Measurements from ENCODE around the gene RASA3. TPM values are rescaled to one million over a fixed set of nuclear protein-coding genes. Genes with fewer than 3 reads are reported as not detected.

Gene RASA3
- total RNA-seq, 5 donors from 2014 or later (not counting 1 experiment from before 2014, with no cell fraction given): 223 to 267 (median 238) TPM

DNA sequence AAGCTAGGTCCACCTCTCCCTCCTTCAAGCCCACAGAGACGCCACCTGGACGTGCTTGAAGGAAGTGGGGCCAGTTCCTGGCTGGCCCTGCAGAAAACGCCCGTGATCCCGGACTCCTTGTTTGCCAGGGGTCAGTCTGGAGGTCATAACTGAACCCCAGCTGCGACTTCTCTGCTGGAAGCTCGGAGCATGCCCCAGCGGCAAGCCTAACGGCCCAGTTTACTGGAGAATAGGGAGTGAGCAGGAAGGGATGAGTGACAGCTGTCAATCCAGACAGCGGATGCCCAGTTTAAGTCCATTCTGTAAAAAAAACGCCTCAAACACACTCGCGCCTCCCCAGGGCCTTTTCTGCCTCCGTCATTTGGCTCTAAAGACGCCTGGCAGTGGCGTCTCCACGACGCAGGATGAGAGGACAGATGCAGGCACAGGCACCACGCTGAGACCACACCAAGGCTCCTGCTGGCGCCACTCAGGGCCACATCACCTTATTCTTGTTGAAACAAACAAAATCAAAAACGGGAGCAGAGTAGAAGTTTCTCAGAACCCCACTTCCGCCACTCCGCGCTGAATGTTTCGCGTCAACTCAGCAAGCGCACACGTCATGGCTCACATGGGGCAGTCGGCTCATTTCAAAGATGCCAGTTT is 57.6 kb downstream of the RASA3 start:
- no peak overlapping the region for H3K27ac ChIP-seq (ENCODE audit: low read length)
- no peaks in the 10 kb centered on the region for H3K9me3 ChIP-seq
- ChIA-PET CTCF (interaction anchor here in 1 of 2 donors (0.6 kb wide), 1 partner anchor 52 kb away, joined by 3 read pairs; no protein-coding TSS in a partner anchor), POLR2A (no interaction called here)
- H3K9me3 Mint-ChIP-seq: no peaks in the 10 kb centered on the region
- peaks cover 55% of the 10 kb centered on the region for H3K36me3 Mint-ChIP-seq
- ATAC-seq (replicated peaks in 1 of 4): no peak
- peaks cover 17 to 69% of the 10 kb centered on the region in 2 donors for H3K36me3 ChIP-seq (ENCODE audit: control insufficient read depth in 2 of 2, extremely low read depth in 1 of 2, insufficient read depth in 1 of 2, low read length in 1 of 2)
- peaks cover 47 to 57% (median 51%) of the 10 kb centered on the region in 3 donors for H3K4me1 Mint-ChIP-seq
- peak in 1 of 35 experiments; percentile 0 for DNase-seq
- H3K4me3 ChIP-seq (ENCODE audit: control insufficient read depth in 1 of 2, extremely low read depth in 1 of 2, low read length in 1 of 2): no peak overlapping the region
- peak overlapping the region in 1 of 2 donors; percentile 31 for H3K27ac Mint-ChIP-seq
- no peaks in the 10 kb centered on the region for H3K27me3 ChIP-seq (replicated peaks in 1 of 2; ENCODE audit: control insufficient read depth in 2 of 2, extremely low read depth in 1 of 2, insufficient read depth in 2 of 2, low read length in 1 of 2)
- 94% methylated on average over 26 of the region's 29 CpGs for WGBS (ENCODE audit: insufficient coverage)
- H3K27me3 Mint-ChIP-seq: no peaks in the 10 kb centered on the region
- H3K4me3 Mint-ChIP-seq: no peak overlapping the region
- H3K4me1 ChIP-seq (ENCODE audit: control insufficient read depth in 1 of 2, extremely low read depth in 1 of 2, insufficient read depth in 2 of 2, low read length in 2 of 2): peaks cover 13 to 52% of the 10 kb centered on the region in 2 experiments

DNA sequence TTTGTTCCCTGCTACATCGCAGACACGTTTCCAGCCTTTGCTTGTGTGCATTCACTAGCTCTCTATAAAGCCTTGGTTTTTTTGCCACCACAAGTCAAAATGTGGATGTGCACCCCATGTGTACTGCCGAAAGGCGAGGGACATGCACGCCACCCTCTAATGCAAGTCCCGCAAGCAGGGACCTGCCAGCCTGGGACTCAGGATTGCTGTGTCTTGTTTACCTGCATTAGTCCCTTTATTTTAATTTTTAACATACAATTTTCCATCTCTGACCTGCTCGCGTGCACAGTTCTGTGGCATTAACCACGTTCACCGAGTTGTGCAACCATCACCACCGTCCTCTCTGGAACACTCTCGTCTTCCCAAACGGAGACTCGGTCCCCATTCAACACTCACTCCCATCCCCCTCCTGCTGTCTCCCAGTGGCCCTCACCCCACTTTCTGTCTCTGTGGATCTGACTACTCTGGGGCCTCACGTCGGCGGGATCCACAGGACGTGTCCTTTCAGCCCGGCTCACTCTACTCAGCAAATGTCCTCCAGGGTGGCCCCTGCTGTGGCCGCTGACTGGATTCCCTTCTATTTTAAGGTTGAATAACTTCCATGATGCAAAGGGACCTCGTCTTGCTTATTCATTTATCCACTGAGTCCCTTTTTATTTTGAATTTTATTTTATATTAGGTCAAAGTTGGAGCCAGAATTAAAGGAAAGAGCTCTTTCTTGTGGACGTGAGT is 58.4 kb downstream of the RASA3 start:
- H3K4me1 ChIP-seq (ENCODE audit: control insufficient read depth in 1 of 2, extremely low read depth in 1 of 2, insufficient read depth in 2 of 2, low read length in 2 of 2): peaks cover 8 to 47% of the 10 kb centered on the region in 2 experiments
- H3K27ac ChIP-seq (ENCODE audit: low read length): no peak overlapping the region
- Mint-ChIP-seq H3K27me3 (no peaks in the 10 kb centered on the region), H3K4me1 (peaks cover 44 to 53% (median 48%) of the 10 kb centered on the region in 3 donors), H3K9me3 (no peaks in the 10 kb centered on the region), H3K4me3 (no peak overlapping the region), H3K36me3 (peaks cover 55% of the 10 kb centered on the region), H3K27ac (peak overlapping the region in 1 of 2 donors; percentile 24)
- H3K27me3 ChIP-seq (replicated peaks in 1 of 2; ENCODE audit: control insufficient read depth in 2 of 2, extremely low read depth in 1 of 2, insufficient read depth in 2 of 2, low read length in 1 of 2): no peaks in the 10 kb centered on the region
- no peak for DNase-seq
- no peak overlapping the region for H3K4me3 ChIP-seq (ENCODE audit: control insufficient read depth in 1 of 2, extremely low read depth in 1 of 2, low read length in 1 of 2)
- ATAC-seq (replicated peaks in 1 of 4): no peak
- POLR2A ChIA-PET: no interaction called here
- H3K9me3 ChIP-seq: no peaks in the 10 kb centered on the region
- peaks cover 11 to 63% of the 10 kb centered on the region in 2 donors for H3K36me3 ChIP-seq (ENCODE audit: control insufficient read depth in 2 of 2, extremely low read depth in 1 of 2, insufficient read depth in 1 of 2, low read length in 1 of 2)
- CTCF ChIA-PET: interaction anchor here in 1 of 2 donors (0.6 kb wide), 1 partner anchor 53 kb away, joined by 3 read pairs; no protein-coding TSS in a partner anchor
- 97% methylated on average over 16 of the region's 22 CpGs for WGBS (ENCODE audit: insufficient coverage)

DNA sequence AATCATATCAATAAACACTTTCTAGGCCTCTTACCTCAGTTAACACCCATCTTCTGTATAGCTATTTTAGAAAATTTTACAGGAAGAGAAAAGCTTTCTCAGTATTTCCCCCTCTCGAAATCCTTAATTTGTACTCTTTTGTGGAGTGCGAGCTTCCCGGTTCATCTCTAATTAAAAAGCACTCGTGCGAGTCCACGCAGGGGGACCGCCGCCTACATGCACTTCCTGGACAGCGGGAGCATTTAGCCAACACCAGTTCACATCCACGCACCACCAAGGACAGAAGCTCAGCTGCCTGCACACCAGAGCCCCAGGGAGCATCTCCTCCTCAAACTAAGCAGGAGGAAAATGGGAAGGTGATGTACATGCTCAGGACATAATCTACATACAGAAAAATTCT is 60.0 kb downstream of the RASA3 start:
- ChIA-PET CTCF (no interaction called here), POLR2A (no interaction called here)
- H3K27ac ChIP-seq (ENCODE audit: low read length): no peak overlapping the region
- H3K27me3 ChIP-seq (replicated peaks in 1 of 2; ENCODE audit: control insufficient read depth in 2 of 2, extremely low read depth in 1 of 2, insufficient read depth in 2 of 2, low read length in 1 of 2): no peaks in the 10 kb centered on the region
- DNase-seq: no peak
- H3K4me1 ChIP-seq (ENCODE audit: control insufficient read depth in 1 of 2, extremely low read depth in 1 of 2, insufficient read depth in 2 of 2, low read length in 2 of 2): peaks cover 9 to 48% of the 10 kb centered on the region in 2 experiments
- Mint-ChIP-seq H3K9me3 (no peaks in the 10 kb centered on the region), H3K27ac (peak overlapping the region in 1 of 2 donors; percentile 61), H3K36me3 (peaks cover 52% of the 10 kb centered on the region), H3K4me1 (peaks cover 49 to 55% (median 50%) of the 10 kb centered on the region in 3 donors), H3K27me3 (no peaks in the 10 kb centered on the region), H3K4me3 (no peak overlapping the region)
- no peak overlapping the region for H3K4me3 ChIP-seq (ENCODE audit: control insufficient read depth in 1 of 2, extremely low read depth in 1 of 2, low read length in 1 of 2)
- 88% methylated on average over 3 of the region's 10 CpGs for WGBS (ENCODE audit: insufficient coverage)
- no peaks in the 10 kb centered on the region for H3K9me3 ChIP-seq
- ATAC-seq (replicated peaks in 1 of 4): no peak
- peaks cover 15 to 65% of the 10 kb centered on the region in 2 donors for H3K36me3 ChIP-seq (ENCODE audit: control insufficient read depth in 2 of 2, extremely low read depth in 1 of 2, insufficient read depth in 1 of 2, low read length in 1 of 2)

DNA sequence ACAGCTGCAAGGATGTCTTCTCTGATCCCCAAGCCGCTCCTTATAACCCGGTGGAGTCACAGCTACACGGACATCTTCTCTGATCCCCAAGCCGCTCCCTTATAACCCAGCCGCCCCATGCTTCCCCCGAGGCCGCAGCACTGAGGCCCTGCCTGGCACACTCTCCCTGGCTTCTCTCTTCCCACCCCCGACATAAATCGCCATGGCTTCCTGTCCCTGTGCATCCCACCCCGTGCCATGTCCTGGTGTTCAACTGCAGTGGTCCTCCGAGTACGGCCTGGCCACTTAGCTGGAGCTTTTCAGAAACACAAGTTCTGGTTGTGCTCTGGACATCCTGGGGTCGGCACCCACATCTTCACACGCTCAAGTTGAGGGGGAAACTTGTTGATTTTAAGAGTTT is 60.4 kb downstream of the RASA3 start:
- H3K4me1 Mint-ChIP-seq: peaks cover 48 to 55% (median 49%) of the 10 kb centered on the region in 3 donors
- DNase-seq (no peak), ATAC-seq (replicated peaks in 1 of 4) (no peak)
- ChIA-PET POLR2A (no interaction called here), CTCF (no interaction called here)
- H3K4me3 ChIP-seq (ENCODE audit: control insufficient read depth in 1 of 2, extremely low read depth in 1 of 2, low read length in 1 of 2): no peak overlapping the region
- no peak overlapping the region for H3K27ac ChIP-seq (ENCODE audit: low read length)
- peaks cover 13 to 48% of the 10 kb centered on the region in 2 experiments for H3K4me1 ChIP-seq (ENCODE audit: control insufficient read depth in 1 of 2, extremely low read depth in 1 of 2, insufficient read depth in 2 of 2, low read length in 2 of 2)
- peaks cover 52% of the 10 kb centered on the region for H3K36me3 Mint-ChIP-seq
- no peaks in the 10 kb centered on the region for H3K9me3 Mint-ChIP-seq
- H3K27ac Mint-ChIP-seq: peak overlapping the region in 1 of 2 donors; percentile 28
- WGBS (ENCODE audit: insufficient coverage): 96% methylated on average over 10 of the region's 14 CpGs
- H3K27me3 Mint-ChIP-seq: no peaks in the 10 kb centered on the region
- H3K9me3 ChIP-seq: no peaks in the 10 kb centered on the region
- no peak overlapping the region for H3K4me3 Mint-ChIP-seq
- no peaks in the 10 kb centered on the region for H3K27me3 ChIP-seq (replicated peaks in 1 of 2; ENCODE audit: control insufficient read depth in 2 of 2, extremely low read depth in 1 of 2, insufficient read depth in 2 of 2, low read length in 1 of 2)
- H3K36me3 ChIP-seq (ENCODE audit: control insufficient read depth in 2 of 2, extremely low read depth in 1 of 2, insufficient read depth in 1 of 2, low read length in 1 of 2): peaks cover 15 to 64% of the 10 kb centered on the region in 2 donors

DNA sequence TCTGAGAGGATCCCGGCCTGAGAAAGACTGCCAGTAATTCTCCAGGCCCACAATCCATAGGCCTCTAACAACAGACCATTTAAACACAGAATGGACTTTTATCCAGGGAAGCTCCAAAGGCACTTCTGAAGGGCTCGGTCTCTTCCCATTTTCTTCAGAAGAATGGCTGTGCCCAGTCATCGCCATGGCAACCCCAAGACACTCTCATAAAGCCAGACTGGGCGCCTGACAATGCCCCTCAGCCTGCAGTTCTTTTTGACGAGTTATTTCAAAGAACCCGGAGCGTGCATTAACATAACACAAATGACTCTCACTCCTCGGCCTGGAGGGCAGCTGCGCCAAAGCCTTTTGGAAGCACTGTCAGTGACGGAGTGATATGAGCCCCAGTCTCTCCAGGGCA is 61.0 kb downstream of the RASA3 start:
- Histone ChIP-seq H3K9me3 (no peaks in the 10 kb centered on the region), H3K27me3 (replicated peaks in 1 of 2; ENCODE audit: control insufficient read depth in 2 of 2, extremely low read depth in 1 of 2, insufficient read depth in 2 of 2, low read length in 1 of 2) (no peaks in the 10 kb centered on the region), H3K4me3 (ENCODE audit: control insufficient read depth in 1 of 2, extremely low read depth in 1 of 2, low read length in 1 of 2) (no peak overlapping the region), H3K36me3 (ENCODE audit: control insufficient read depth in 2 of 2, extremely low read depth in 1 of 2, insufficient read depth in 1 of 2, low read length in 1 of 2) (peaks cover 12 to 59% of the 10 kb centered on the region in 2 donors), H3K4me1 (ENCODE audit: control insufficient read depth in 1 of 2, extremely low read depth in 1 of 2, insufficient read depth in 2 of 2, low read length in 2 of 2) (peaks cover 19 to 51% of the 10 kb centered on the region in 2 experiments), H3K27ac (ENCODE audit: low read length) (no peak overlapping the region)
- WGBS (ENCODE audit: insufficient coverage): 95% methylated on average over 7 of the region's 10 CpGs
- no peak for DNase-seq
- peak overlapping the region in 1 of 3 donors; percentile 27 for H3K4me3 Mint-ChIP-seq
- H3K9me3 Mint-ChIP-seq: no peaks in the 10 kb centered on the region
- peaks cover 46 to 54% (median 49%) of the 10 kb centered on the region in 3 donors for H3K4me1 Mint-ChIP-seq
- H3K27ac Mint-ChIP-seq: peak overlapping the region; percentile 61 to 68
- POLR2A ChIA-PET: no interaction called here
- CTCF ChIA-PET: no interaction called here
- H3K36me3 Mint-ChIP-seq: peaks cover 47% of the 10 kb centered on the region
- no peak for ATAC-seq (replicated peaks in 1 of 4)
- H3K27me3 Mint-ChIP-seq: no peaks in the 10 kb centered on the region

DNA sequence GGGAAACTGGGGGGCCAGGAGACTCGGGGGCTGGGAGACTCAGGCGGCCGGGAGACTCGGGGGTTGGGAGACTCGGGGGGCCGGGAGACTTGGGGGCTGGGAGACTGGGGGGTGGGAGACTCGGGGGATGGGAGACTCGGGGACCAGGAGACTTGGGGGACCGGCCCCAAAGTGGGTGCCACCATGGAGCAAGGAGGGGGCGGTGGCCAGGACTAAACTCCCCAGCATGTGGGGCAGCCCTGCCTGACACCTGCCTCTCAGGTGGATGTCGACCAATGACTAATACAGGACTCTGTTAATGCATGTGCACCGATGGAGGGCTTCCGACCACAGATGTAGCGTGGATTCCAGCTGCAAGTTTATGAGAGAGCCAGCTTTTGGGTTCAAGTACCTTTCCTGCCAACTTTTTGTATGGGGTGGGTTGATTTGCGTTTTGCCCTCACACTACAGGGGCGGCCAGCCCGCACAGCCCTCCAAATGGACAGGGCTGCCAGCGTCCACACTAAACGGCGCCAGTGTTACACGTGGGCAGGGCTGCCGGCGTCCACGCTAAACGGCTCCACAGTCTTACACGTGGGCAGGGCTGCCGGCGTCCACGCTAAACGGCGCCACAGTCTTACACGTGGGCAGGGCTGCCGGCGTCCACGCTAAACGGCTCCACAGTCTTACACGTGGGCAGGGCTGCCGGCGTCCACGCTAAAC is 62.2 kb downstream of the RASA3 start:
- peaks cover 41% of the 10 kb centered on the region for H3K36me3 Mint-ChIP-seq
- Histone ChIP-seq H3K4me3 (ENCODE audit: control insufficient read depth in 1 of 2, extremely low read depth in 1 of 2, low read length in 1 of 2) (no peak overlapping the region), H3K9me3 (no peaks in the 10 kb centered on the region), H3K27me3 (replicated peaks in 1 of 2; ENCODE audit: control insufficient read depth in 2 of 2, extremely low read depth in 1 of 2, insufficient read depth in 2 of 2, low read length in 1 of 2) (no peaks in the 10 kb centered on the region), H3K27ac (ENCODE audit: low read length) (no peak overlapping the region), H3K36me3 (ENCODE audit: control insufficient read depth in 2 of 2, extremely low read depth in 1 of 2, insufficient read depth in 1 of 2, low read length in 1 of 2) (peaks cover 9 to 62% of the 10 kb centered on the region in 2 donors), H3K4me1 (ENCODE audit: control insufficient read depth in 1 of 2, extremely low read depth in 1 of 2, insufficient read depth in 2 of 2, low read length in 2 of 2) (peaks cover 28 to 59% of the 10 kb centered on the region in 2 experiments)
- no peak overlapping the region for H3K27ac Mint-ChIP-seq
- no peaks in the 10 kb centered on the region for H3K9me3 Mint-ChIP-seq
- CTCF ChIA-PET: no interaction called here
- H3K4me1 Mint-ChIP-seq: peaks cover 58 to 61% (median 60%) of the 10 kb centered on the region in 3 donors
- WGBS (ENCODE audit: insufficient coverage): 94% methylated on average over 15 of the region's 40 CpGs
- no peak for ATAC-seq (replicated peaks in 1 of 4)
- no peak overlapping the region for H3K4me3 Mint-ChIP-seq
- POLR2A ChIA-PET: interaction anchor here in 1 of 2 donors (0.7 kb wide), 1 partner anchor 11 kb away, joined by 8 read pairs; no protein-coding TSS in a partner anchor
- DNase-seq: peak in 1 of 35 experiments; percentile 7
- H3K27me3 Mint-ChIP-seq: no peaks in the 10 kb centered on the region
